Left renal pelvis (tissue), 4 donors: Measurements from ENCODE around the gene NEO1. TPM values are rescaled to one million over a fixed set of nuclear protein-coding genes. Genes with fewer than 3 reads are reported as not detected.

Experiments used
- DNase-seq, 4 donors: peaks; one replicate each; pipeline ENCODE4 v3.0.0-alpha.2; 2013; ENCODE audit warnings: low read depth in 4 of 4, low spot score in 3 of 4
- polyA plus RNA-seq, 4 donors: library from polyadenylated mRNA; unstranded; fragments of 120-200 nt; gene quantifications; one replicate each; pipeline ENCODE4 v1.2.1, GENCODE V29; 2013; ENCODE audit not compliant: insufficient read length in 4 of 4

The NEO1 gene
- polyA plus RNA-seq, 4 donors: 122 to 150 (median 127) TPM

GRCh38 chr15:73028031-73028430 lies 24.2 kb upstream of the NEO1 start:
- no peak for DNase-seq

GRCh38 chr15:73028831-73029451 lies 23.3 kb upstream of the NEO1 start:
- DNase-seq: no peak

GRCh38 chr15:73030122-73030679 lies 22.1 kb upstream of the NEO1 start:
- no peak for DNase-seq

- no peak for DNase-seq
These were observed 20.6 kb upstream of the NEO1 start for GRCh38 chr15:73031648-73032047.

- DNase-seq: no peak
These were observed 18.7 kb upstream of the NEO1 start for GRCh38 chr15:73033611-73034010.

GRCh38 chr15:73034221-73034620 lies 18.0 kb upstream of the NEO1 start:
- no peak for DNase-seq

GRCh38 chr15:73035221-73035620 lies 17.0 kb upstream of the NEO1 start:
- no peak for DNase-seq

- DNase-seq: no peak
These were observed 14.0 kb upstream of the NEO1 start for GRCh38 chr15:73038220-73038619.

- no peak for DNase-seq
These were observed 6.2 kb upstream of the NEO1 start for GRCh38 chr15:73046073-73046472.

GRCh38 chr15:73047882-73048281 lies 4.4 kb upstream of the NEO1 start:
- no peak for DNase-seq

- no peak for DNase-seq
These were observed 3.5 kb upstream of the NEO1 start for GRCh38 chr15:73048624-73049295.

- DNase-seq: no peak
These were observed 2.6 kb upstream of the NEO1 start for GRCh38 chr15:73049564-73050215.

- DNase-seq: no peak
These were observed 1.5 kb upstream of the NEO1 start for GRCh38 chr15:73050561-73051295.

GRCh38 chr15:73051391-73051806 lies 864 bp upstream of the NEO1 start:
- peak in 1 of 4 donors; percentile 20 for DNase-seq

- peak; percentile 56 to 64 (median 60) for DNase-seq
These were observed 562 bp downstream of the NEO1 start for GRCh38 chr15:73052653-73053397.

GRCh38 chr15:73053398-73053723 lies 1.1 kb downstream of the NEO1 start:
- DNase-seq: no peak

GRCh38 chr15:73054417-73054953 lies 2.2 kb downstream of the NEO1 start:
- DNase-seq: no peak

- DNase-seq: no peak
These were observed 4.2 kb downstream of the NEO1 start for GRCh38 chr15:73056460-73056859.

GRCh38 chr15:73058437-73058836 lies 6.2 kb downstream of the NEO1 start:
- DNase-seq: no peak

GRCh38 chr15:73065114-73065513 lies 12.9 kb downstream of the NEO1 start:
- no peak for DNase-seq
